ENCODE measurements around the gene BBOF1.

DNA sequence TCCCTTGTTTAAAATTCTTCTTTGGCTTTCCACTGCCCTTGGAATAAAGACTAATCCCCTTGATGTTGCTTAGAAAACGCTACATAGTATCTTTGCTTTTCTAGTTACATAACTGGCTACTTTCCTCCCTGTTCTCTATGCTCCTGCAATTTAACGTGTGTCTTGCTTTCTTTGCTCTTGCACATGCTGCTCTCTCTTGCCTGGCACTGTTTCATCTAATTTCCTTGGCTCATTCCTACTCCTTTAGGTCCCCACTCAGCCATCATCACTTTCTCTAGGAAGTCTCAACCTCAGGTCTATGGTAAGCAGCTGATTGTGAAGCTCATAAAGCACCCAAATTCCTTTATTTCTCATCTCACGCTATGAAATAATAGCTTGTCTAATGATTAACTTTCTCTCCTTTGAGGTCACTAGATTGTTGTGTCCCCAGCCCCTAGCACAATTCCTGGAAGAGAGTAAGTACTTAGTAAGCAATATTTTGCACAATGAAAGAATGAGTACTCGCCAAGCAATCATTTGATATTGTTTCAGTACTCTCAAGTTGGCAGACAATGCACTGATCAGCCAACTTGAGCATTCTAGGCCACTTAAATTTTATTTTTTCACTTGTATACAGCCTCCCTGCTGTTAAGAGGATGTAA, 61.8 kb downstream of the BBOF1 start:
- TF ChIP-seq EZH2phosphoT487 (conservative IDR thresholded peaks at IDR 0.05; ENCODE audit: low read length): no peak
- TF ChIP-seq, protein P1, sequence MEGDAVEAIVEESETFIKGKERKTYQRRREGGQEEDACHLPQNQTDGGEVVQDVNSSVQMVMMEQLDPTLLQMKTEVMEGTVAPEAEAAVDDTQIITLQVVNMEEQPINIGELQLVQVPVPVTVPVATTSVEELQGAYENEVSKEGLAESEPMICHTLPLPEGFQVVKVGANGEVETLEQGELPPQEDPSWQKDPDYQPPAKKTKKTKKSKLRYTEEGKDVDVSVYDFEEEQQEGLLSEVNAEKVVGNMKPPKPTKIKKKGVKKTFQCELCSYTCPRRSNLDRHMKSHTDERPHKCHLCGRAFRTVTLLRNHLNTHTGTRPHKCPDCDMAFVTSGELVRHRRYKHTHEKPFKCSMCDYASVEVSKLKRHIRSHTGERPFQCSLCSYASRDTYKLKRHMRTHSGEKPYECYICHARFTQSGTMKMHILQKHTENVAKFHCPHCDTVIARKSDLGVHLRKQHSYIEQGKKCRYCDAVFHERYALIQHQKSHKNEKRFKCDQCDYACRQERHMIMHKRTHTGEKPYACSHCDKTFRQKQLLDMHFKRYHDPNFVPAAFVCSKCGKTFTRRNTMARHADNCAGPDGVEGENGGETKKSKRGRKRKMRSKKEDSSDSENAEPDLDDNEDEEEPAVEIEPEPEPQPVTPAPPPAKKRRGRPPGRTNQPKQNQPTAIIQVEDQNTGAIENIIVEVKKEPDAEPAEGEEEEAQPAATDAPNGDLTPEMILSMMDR (IDR thresholded peaks at IDR 0.05; ENCODE audit: insufficient read depth, low read length, poor library complexity, severe bottlenecking): no peak
